ENCODE results near the gene ARHGEF4.

DNA sequence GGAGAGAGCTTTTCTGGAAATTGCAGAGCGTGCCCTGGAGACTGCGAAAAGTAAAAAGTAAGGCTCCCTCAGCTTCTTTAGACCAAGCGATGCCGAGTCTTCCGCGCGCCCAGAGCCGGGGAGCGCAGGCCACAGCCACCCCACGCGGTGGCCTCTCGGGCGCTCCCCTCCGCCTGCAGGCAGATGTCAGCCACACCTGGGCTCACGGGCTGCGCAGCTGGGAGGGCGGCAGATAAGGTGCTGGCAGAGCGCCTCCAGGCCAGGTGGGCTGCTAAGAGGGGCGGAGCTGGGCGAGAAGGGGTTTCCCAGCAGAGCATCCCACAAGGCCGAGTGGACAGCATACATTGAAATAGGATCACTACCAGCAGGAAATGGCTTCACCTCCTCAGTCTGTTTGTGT, 81.7 kb downstream of the ARHGEF4 start:
- TF ChIP-seq, protein P1, sequence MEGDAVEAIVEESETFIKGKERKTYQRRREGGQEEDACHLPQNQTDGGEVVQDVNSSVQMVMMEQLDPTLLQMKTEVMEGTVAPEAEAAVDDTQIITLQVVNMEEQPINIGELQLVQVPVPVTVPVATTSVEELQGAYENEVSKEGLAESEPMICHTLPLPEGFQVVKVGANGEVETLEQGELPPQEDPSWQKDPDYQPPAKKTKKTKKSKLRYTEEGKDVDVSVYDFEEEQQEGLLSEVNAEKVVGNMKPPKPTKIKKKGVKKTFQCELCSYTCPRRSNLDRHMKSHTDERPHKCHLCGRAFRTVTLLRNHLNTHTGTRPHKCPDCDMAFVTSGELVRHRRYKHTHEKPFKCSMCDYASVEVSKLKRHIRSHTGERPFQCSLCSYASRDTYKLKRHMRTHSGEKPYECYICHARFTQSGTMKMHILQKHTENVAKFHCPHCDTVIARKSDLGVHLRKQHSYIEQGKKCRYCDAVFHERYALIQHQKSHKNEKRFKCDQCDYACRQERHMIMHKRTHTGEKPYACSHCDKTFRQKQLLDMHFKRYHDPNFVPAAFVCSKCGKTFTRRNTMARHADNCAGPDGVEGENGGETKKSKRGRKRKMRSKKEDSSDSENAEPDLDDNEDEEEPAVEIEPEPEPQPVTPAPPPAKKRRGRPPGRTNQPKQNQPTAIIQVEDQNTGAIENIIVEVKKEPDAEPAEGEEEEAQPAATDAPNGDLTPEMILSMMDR (IDR thresholded peaks at IDR 0.05; ENCODE audit: extremely low read depth in 1 of 2, insufficient read depth in 1 of 2, low read depth in 1 of 2, low read length in 2 of 2) = no peak
- TF ChIP-seq, protein P2, sequence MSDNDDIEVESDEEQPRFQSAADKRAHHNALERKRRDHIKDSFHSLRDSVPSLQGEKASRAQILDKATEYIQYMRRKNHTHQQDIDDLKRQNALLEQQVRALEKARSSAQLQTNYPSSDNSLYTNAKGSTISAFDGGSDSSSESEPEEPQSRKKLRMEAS (IDR thresholded peaks at IDR 0.05; ENCODE audit: insufficient read depth, insufficient read length) = no peak
- no peak for TF ChIP-seq POLR2AphosphoS5 (IDR thresholded peaks at IDR 0.05; ENCODE audit: insufficient read depth, low read depth, low read length)
- TF ChIP-seq POLR2A (IDR thresholded peaks at IDR 0.05; ENCODE audit: low read depth, low read length) = no peak
- TF ChIP-seq MYC (IDR thresholded peaks at IDR 0.05; ENCODE audit: low read depth, low read length) = no peak
- TF ChIP-seq EZH2 (IDR thresholded peaks at IDR 0.05; ENCODE audit: borderline replicate concordance, low read depth, low read length, severe bottlenecking) = no peak

All from endothelial cell of umbilical vein (primary cell).